Osteoblast (primary cell): ENCODE measurements around the gene PRR14L. TPM values are rescaled to one million over a fixed set of nuclear protein-coding genes. Genes with fewer than 3 reads are reported as not detected.
"Not testable (repeated sequence)": the region's sequence is repeated elsewhere in the genome, so short reads cannot be mapped to it uniquely, and the experiment has no call there.

Experiments used
- DNase-seq: peaks from one replicate; pipeline ENCODE4 v3.0.0; 2011; ENCODE audit warnings: low spot score, mixed read lengths; ENCODE audit not compliant: insufficient read length; ENCODE audit errors: missing footprints
- H2AFZ ChIP-seq: 2 replicates; pipeline ENCODE4 v1.6.0; 2011; ENCODE audit warnings: mild to moderate bottlenecking, low read length
- H3K27ac ChIP-seq: 2 replicates; pipeline ENCODE4 v1.5.1; 2011; ENCODE audit warnings: mild to moderate bottlenecking, low read depth, low read length, moderate library complexity
- H3K27me3 ChIP-seq: 2 replicates; pipeline ENCODE4 v1.6.0; 2012; ENCODE audit warnings: mild to moderate bottlenecking, control low read depth, inconsistent platforms, low read length, moderate library complexity; ENCODE audit not compliant: insufficient read depth
- H3K36me3 ChIP-seq: 2 replicates; pipeline ENCODE4 v1.5.1; 2011; ENCODE audit warnings: mild to moderate bottlenecking, low read length, control low read depth, moderate library complexity; ENCODE audit not compliant: insufficient read depth
- H3K4me1 ChIP-seq: 2 replicates; pipeline ENCODE4 v1.5.1; 2011; ENCODE audit warnings: mild to moderate bottlenecking, low read length, control low read depth, moderate library complexity; ENCODE audit not compliant: insufficient read depth
- H3K4me2 ChIP-seq: 2 replicates; pipeline ENCODE4 v1.6.0; 2011; ENCODE audit warnings: mild to moderate bottlenecking, low read length; ENCODE audit not compliant: insufficient read depth
- H3K4me3 ChIP-seq: fragments of 200-600 bp; sonication (generic); 3 replicates; pipeline ENCODE4 v1.5.1; 2012; ENCODE audit warnings: mild to moderate bottlenecking, low read length, inconsistent platforms; ENCODE audit not compliant: insufficient read depth
- H3K79me2 ChIP-seq: 2 replicates; pipeline ENCODE4 v1.6.0; 2012; ENCODE audit warnings: mild to moderate bottlenecking, low read length, control low read depth, inconsistent platforms; ENCODE audit not compliant: insufficient read depth
- H3K9me3 ChIP-seq: 2 replicates; pipeline ENCODE4 v1.5.1; 2011; ENCODE audit warnings: low read depth, low read length, control low read depth
- H4K20me1 ChIP-seq: 2 replicates; pipeline ENCODE4 v1.6.0; 2012; ENCODE audit warnings: mild to moderate bottlenecking, low read length, control low read depth; ENCODE audit not compliant: insufficient read depth
- total RNA-seq: library from RNA; depleted of rRNA; stranded (reverse); fragments of >200 nt; gene quantifications from 2 replicates; pipeline ENCODE4 v1.2.3, GENCODE V29; 2012
- TF ChIP-seq, protein P1 (sequence below): IDR thresholded peaks from 2 replicates; pipeline ENCODE4 v1.5.1; 2011; ENCODE audit warnings: mild to moderate bottlenecking, low read depth, low read length, moderate library complexity; ENCODE audit errors: extremely low read depth

The PRR14L gene
- total RNA-seq, 1 donor = 22.1 TPM

DNA sequence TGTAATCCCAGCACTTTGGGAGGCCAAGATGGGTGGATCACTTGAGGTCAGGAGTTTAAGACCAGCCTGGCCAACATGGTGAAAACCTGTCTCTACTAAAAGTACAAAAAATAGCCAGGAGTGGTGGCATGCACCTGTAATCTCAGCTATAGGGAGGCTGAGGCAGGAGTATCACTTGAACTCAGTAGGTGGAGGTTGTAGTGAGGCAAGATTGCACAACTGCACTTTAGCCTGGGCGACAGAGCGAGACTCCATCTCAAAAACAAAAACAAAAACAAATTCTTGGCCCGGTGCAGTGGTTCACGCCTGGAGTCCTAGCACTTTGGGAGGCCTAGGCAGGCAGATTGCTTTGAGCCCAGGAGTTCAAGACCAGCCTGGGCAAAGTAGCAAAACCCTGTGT, 81.1 kb downstream of the PRR14L start:
- H4K20me1 ChIP-seq, H3K79me2 ChIP-seq, H3K9me3 ChIP-seq, DNase-seq, H3K4me1 ChIP-seq, H3K4me2 ChIP-seq, H3K36me3 ChIP-seq, H3K27me3 ChIP-seq, H3K4me3 ChIP-seq, H2AFZ ChIP-seq, H3K27ac ChIP-seq: not testable (repeated sequence)

GRCh38 chr22:31662668-31663037, 87.3 kb downstream of the PRR14L start:
- Histone ChIP-seq H3K36me3 (no peaks in the 10 kb centered on the region), H3K9me3 (no peaks in the 10 kb centered on the region), H3K4me2 (peak overlapping the region; percentile 100), H2AFZ (peak overlapping the region; percentile 84), H3K79me2 (peaks cover 41% of the 10 kb centered on the region), H3K27ac (peak overlapping the region; percentile 96), H4K20me1 (peaks cover 6% of the 10 kb centered on the region), H3K27me3 (no peaks in the 10 kb centered on the region), H3K4me3 (peak overlapping the region; percentile 97), H3K4me1 (peaks cover 11% of the 10 kb centered on the region)
- TF ChIP-seq, protein P1, sequence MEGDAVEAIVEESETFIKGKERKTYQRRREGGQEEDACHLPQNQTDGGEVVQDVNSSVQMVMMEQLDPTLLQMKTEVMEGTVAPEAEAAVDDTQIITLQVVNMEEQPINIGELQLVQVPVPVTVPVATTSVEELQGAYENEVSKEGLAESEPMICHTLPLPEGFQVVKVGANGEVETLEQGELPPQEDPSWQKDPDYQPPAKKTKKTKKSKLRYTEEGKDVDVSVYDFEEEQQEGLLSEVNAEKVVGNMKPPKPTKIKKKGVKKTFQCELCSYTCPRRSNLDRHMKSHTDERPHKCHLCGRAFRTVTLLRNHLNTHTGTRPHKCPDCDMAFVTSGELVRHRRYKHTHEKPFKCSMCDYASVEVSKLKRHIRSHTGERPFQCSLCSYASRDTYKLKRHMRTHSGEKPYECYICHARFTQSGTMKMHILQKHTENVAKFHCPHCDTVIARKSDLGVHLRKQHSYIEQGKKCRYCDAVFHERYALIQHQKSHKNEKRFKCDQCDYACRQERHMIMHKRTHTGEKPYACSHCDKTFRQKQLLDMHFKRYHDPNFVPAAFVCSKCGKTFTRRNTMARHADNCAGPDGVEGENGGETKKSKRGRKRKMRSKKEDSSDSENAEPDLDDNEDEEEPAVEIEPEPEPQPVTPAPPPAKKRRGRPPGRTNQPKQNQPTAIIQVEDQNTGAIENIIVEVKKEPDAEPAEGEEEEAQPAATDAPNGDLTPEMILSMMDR = no peak
- DNase-seq = no peak

- Histone ChIP-seq H4K20me1 (peaks cover 6% of the 10 kb centered on the region), H2AFZ (peak within 1 kb of the TSS; percentile 84), H3K79me2 (peaks cover 43% of the 10 kb centered on the region), H3K27me3 (no peaks in the 10 kb centered on the region), H3K4me2 (peak within 1 kb of the TSS; percentile 100), H3K4me3 (peak within 1 kb of the TSS; percentile 97), H3K36me3 (no peaks in the 10 kb centered on the region), H3K4me1 (peaks cover 11% of the 10 kb centered on the region), H3K9me3 (no peaks in the 10 kb centered on the region), H3K27ac (peak within 1 kb of the TSS; percentile 96)
- peak; percentile 96 for DNase-seq
- TF ChIP-seq, protein P1 = no peak
Observed at GRCh38 chr22:31661851-31662667, 87.9 kb downstream of the PRR14L start, which contains the start of gene PISD. TSS of gene PISD (minus strand) at chr22:31662215. CDS start at chr22:31662208, 7 bp downstream.

GRCh38 chr22:31660860-31661341, 89.0 kb downstream of the PRR14L start:
- H3K9me3 ChIP-seq, DNase-seq, H3K27me3 ChIP-seq, H3K36me3 ChIP-seq, H4K20me1 ChIP-seq: not testable (repeated sequence)
- Histone ChIP-seq H3K4me2 (peak overlapping the region; percentile 100), H2AFZ (peak overlapping the region; percentile 66), H3K4me1 (peaks cover 11% of the 10 kb centered on the region), H3K27ac (peak overlapping the region; percentile 96), H3K79me2 (peaks cover 53% of the 10 kb centered on the region), H3K4me3 (peak overlapping the region; percentile 97)

DNA sequence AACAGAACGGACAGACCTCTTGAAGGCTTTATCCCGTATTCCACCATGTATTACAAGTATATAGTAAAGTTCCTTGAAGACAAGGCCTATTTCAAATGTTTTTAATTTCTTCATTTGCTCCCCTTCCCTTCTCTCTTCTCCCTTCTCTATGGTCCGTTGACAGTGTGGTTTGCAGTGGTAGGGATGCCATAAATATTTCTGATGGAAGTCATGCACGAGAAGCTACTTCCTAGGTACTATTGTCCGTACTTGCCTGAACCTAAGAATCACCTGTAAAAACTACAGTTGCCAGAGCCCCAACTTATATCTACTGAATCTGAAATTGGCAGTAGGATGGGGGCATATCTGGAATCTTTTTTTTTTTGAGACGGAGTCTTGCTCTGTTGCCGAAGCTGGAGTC, 90.7 kb downstream of the PRR14L start:
- DNase-seq = no peak
- Histone ChIP-seq H3K27me3 (no peaks in the 10 kb centered on the region), H4K20me1 (peaks cover 11% of the 10 kb centered on the region), H3K79me2 (peaks cover 69% of the 10 kb centered on the region), H3K4me2 (no peak overlapping the region), H3K36me3 (no peaks in the 10 kb centered on the region), H2AFZ (no peak overlapping the region), H3K9me3 (no peaks in the 10 kb centered on the region), H3K27ac (no peak overlapping the region), H3K4me3 (no peak overlapping the region), H3K4me1 (peaks cover 11% of the 10 kb centered on the region)
- TF ChIP-seq, protein P1 = no peak
